ENCODE results near the gene WRNIP1. TPM values are rescaled to one million over a fixed set of nuclear protein-coding genes. Genes with fewer than 3 reads are reported as not detected.

WRNIP1 gene
- total and polyA plus RNA-seq, 2 of the 8 experiments (the other 6 are each of a cell fraction or from before 2014, with no cell fraction given): 38.2 to 39.2 TPM

- no peaks in the 10 kb centered on the region for H3K79me2 ChIP-seq (ENCODE audit: control insufficient read depth in 1 of 2, insufficient read depth in 2 of 2, low read length in 2 of 2)
- no peaks in the 10 kb centered on the region for H3K79me1 ChIP-seq (ENCODE audit: low read depth, low read length)
- no peak overlapping the region for H3K14ac ChIP-seq (ENCODE audit: insufficient read length)
- no peak for TF ChIP-seq KDM4A (IDR thresholded peaks at IDR 0.05; ENCODE audit: low read depth, low read length, severe bottlenecking)
- no peak for TF ChIP-seq YY1 (IDR thresholded peaks at IDR 0.05; ENCODE audit: low read depth, low read length)
- TF ChIP-seq NANOG (IDR thresholded peaks at IDR 0.05; ENCODE audit: insufficient read depth, low read depth, low read length, poor library complexity, severe bottlenecking): no peak
- no peak overlapping the region for H2BK120ac ChIP-seq (replicated peaks; ENCODE audit: low read depth, low read length)
- no peak overlapping the region for H3K4me3 ChIP-seq (ENCODE audit: extremely low read depth in 1 of 4, insufficient read depth in 2 of 4, low read depth in 3 of 4, low read length in 4 of 4)
- DNase-seq (ENCODE audit: low read depth in 1 of 2, low spot score in 2 of 2) (no peak), FAIRE-seq (no peak)
- H4K20me1 ChIP-seq (replicated peaks in 1 of 2; ENCODE audit: control insufficient read depth in 1 of 2, insufficient read depth in 2 of 2, low read length in 2 of 2): no peaks in the 10 kb centered on the region
- no peak overlapping the region for H3K23ac ChIP-seq (ENCODE audit: insufficient read length)
- H3K4me1 ChIP-seq (replicated peaks in 1 of 4; ENCODE audit: control insufficient read depth in 3 of 4, insufficient read depth in 4 of 4, low read length in 3 of 4): no peaks in the 10 kb centered on the region
- no peak overlapping the region for H3K18ac ChIP-seq (ENCODE audit: extremely low read depth, low read length)
- H4K8ac ChIP-seq (ENCODE audit: extremely low read depth, insufficient read depth, low read length): no peak overlapping the region
- H2BK15ac ChIP-seq (ENCODE audit: low read length): no peak overlapping the region
- no peak overlapping the region for H2BK12ac ChIP-seq (ENCODE audit: low read depth, low read length)
- H3K36me3 ChIP-seq (ENCODE audit: control insufficient read depth in 2 of 4, insufficient read depth in 4 of 4, low read length in 3 of 4): no peaks in the 10 kb centered on the region
- no peak overlapping the region for H2AFZ ChIP-seq (ENCODE audit: low read length)
- no peak overlapping the region for H3K27ac ChIP-seq (ENCODE audit: low read depth, low read length)
- H3K4me2 ChIP-seq (ENCODE audit: insufficient read depth in 1 of 2, low read depth in 2 of 2, low read length in 2 of 2): no peak overlapping the region
- H2AK5ac ChIP-seq (ENCODE audit: low read depth, low read length): no peak overlapping the region
- no peak overlapping the region for H3K9ac ChIP-seq (replicated peaks in 1 of 4; ENCODE audit: extremely low read depth in 1 of 4, low read depth in 3 of 4, low read length in 3 of 4)
- no peak overlapping the region for H4K5ac ChIP-seq (ENCODE audit: insufficient read length, low read depth, low read length)
- WGBS, 2 experiments (ENCODE audit: extremely low coverage in 1 of 2, insufficient coverage in 1 of 2, insufficient read length in 1 of 2, insufficient replicate concordance in 2 of 2, low coverage in 1 of 2, low lambda C conversion rate in 2 of 2, missing lambda C conversion rate in 1 of 2): 93% methylated on average over 7 of the region's 7 CpGs; no CpG with 5 or more reads in 1 of the 2 experiments
- H2BK5ac ChIP-seq (ENCODE audit: low read depth, low read length): no peak overlapping the region
- no peak overlapping the region for H3K4ac ChIP-seq (replicated peaks; ENCODE audit: insufficient read length, low read depth, low read length)
- H3K27me3 ChIP-seq (replicated peaks in 1 of 4; ENCODE audit: control insufficient read depth in 3 of 4, extremely low read depth in 1 of 4, insufficient read depth in 3 of 4, low read length in 3 of 4): no peaks in the 10 kb centered on the region
- ChIA-PET CTCF (ENCODE audit: partially characterized antibody) (no interaction called here), POLR2A (ENCODE audit: partially characterized antibody) (no interaction called here)
- H3K9me3 ChIP-seq (ENCODE audit: insufficient read depth in 2 of 2, low read depth in 1 of 2, low read length in 1 of 2): peaks cover 4 to 6% of the 10 kb centered on the region in 2 experiments; a peak in 2 of 4 replicates
- no peaks in the 10 kb centered on the region; the same call in 1 of the 2 replicates for H3K23me2 ChIP-seq (ENCODE audit: low read depth, low read length)
- H3K56ac ChIP-seq (replicated peaks; ENCODE audit: insufficient read length, low read depth, low read length): no peak overlapping the region
- H4K91ac ChIP-seq (replicated peaks; ENCODE audit: insufficient read length, low read length): no peak overlapping the region
- H2BK20ac ChIP-seq (ENCODE audit: low read length): no peak overlapping the region
Measured at GRCh38 chr6:2819978-2820377, 54.8 kb downstream of the WRNIP1 start.

Data from H1 (cell line).